Stimulated activated CD8-positive, alpha-beta memory T cell treated with anti-CD3 and anti-CD28 coated beads, Interleukin-4, amount 100 ng/mL, for 4 hours (primary cell): ENCODE measurements around the gene USP3.

Experiments used
- DNase-seq, 2 donors: peaks; one replicate each; pipeline ENCODE4 v3.0.0-alpha.2; 2020; ENCODE audit warnings: low read depth in 2 of 2, low spot score in 1 of 2

USP3 gene

GRCh38 chr15:63538876-63539275, 34.5 kb downstream of the USP3 start:
- no peak for DNase-seq

GRCh38 chr15:63539521-63539920, 35.1 kb downstream of the USP3 start:
- DNase-seq, result no peak

- DNase-seq, result no peak
Observed at GRCh38 chr15:63539998-63540397, 35.6 kb downstream of the USP3 start.

- DNase-seq, result no peak
Observed at GRCh38 chr15:63540449-63540848, 36.1 kb downstream of the USP3 start.

GRCh38 chr15:63544258-63545026, 40.0 kb downstream of the USP3 start:
- DNase-seq, result no peak

- no peak for DNase-seq
Observed at GRCh38 chr15:63545520-63545919, 41.1 kb downstream of the USP3 start.

GRCh38 chr15:63551400-63551799, 47.0 kb downstream of the USP3 start:
- no peak for DNase-seq

GRCh38 chr15:63553388-63553791, 49.0 kb downstream of the USP3 start:
- DNase-seq, result no peak

GRCh38 chr15:63554337-63554927, 50.0 kb downstream of the USP3 start:
- DNase-seq, result no peak

- no peak for DNase-seq
Observed at GRCh38 chr15:63555507-63555906, 51.1 kb downstream of the USP3 start.

GRCh38 chr15:63556246-63556645, 51.9 kb downstream of the USP3 start:
- no peak for DNase-seq

- no peak for DNase-seq
Observed at GRCh38 chr15:63556736-63557135, 52.3 kb downstream of the USP3 start.

- no peak for DNase-seq
Observed at GRCh38 chr15:63559753-63560152, 55.4 kb downstream of the USP3 start.

GRCh38 chr15:63560741-63561448, 56.5 kb downstream of the USP3 start:
- DNase-seq, result no peak

- no peak for DNase-seq
Observed at GRCh38 chr15:63564093-63564492, 59.7 kb downstream of the USP3 start.

- DNase-seq, result no peak
Observed at GRCh38 chr15:63565536-63566186, 61.3 kb downstream of the USP3 start.

GRCh38 chr15:63572749-63573464, 68.5 kb downstream of the USP3 start:
- DNase-seq, result no peak

- DNase-seq, result no peak
Observed at GRCh38 chr15:63573533-63573932, 69.1 kb downstream of the USP3 start.

GRCh38 chr15:63575312-63575711, 70.9 kb downstream of the USP3 start:
- no peak for DNase-seq

- DNase-seq, result no peak
Observed at GRCh38 chr15:63576441-63576840, 72.0 kb downstream of the USP3 start.

GRCh38 chr15:63582179-63582578, 77.8 kb downstream of the USP3 start:
- no peak for DNase-seq
